Measurements from ENCODE around the gene BHLHE23.

DNA sequence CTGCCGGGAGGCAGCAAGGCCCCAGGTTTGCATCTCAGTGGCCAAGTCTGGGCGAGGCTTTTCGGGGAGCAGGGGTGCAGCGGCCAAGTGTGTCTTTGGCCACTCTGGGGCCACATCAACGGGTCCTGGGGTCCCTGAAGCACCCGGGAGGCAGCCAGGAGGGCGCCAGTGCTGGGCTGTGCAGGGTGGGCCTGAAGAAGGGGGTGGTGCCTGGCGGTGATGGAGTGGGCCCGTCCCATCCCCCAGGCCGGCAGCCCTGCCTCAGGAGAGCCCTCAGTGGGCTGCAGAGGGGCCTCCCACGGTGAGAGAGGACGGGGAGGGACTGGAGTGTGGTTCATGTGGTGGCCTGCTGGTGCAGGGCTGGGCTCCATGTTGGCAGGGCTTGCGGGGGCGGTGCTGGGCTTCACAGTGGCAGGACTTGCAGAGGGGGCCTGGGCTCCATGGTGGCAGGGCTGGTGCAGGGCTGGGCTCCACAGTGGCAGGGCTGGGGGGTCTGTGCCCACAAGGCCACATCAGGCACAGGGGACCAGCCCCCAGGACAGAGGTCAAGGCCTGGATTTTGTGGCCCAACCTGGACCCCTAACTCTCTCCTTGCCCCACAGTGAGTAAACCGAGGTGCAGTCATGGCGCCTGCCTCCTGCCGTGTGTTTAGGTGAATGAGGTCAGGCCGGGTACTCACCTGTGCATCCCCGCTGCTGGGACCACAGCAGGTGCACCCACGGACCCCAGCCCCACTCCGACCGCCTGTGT, 10.5 kb upstream of the BHLHE23 start:
- TF ChIP-seq, protein P1, sequence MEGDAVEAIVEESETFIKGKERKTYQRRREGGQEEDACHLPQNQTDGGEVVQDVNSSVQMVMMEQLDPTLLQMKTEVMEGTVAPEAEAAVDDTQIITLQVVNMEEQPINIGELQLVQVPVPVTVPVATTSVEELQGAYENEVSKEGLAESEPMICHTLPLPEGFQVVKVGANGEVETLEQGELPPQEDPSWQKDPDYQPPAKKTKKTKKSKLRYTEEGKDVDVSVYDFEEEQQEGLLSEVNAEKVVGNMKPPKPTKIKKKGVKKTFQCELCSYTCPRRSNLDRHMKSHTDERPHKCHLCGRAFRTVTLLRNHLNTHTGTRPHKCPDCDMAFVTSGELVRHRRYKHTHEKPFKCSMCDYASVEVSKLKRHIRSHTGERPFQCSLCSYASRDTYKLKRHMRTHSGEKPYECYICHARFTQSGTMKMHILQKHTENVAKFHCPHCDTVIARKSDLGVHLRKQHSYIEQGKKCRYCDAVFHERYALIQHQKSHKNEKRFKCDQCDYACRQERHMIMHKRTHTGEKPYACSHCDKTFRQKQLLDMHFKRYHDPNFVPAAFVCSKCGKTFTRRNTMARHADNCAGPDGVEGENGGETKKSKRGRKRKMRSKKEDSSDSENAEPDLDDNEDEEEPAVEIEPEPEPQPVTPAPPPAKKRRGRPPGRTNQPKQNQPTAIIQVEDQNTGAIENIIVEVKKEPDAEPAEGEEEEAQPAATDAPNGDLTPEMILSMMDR (IDR thresholded peaks at IDR 0.05), result no peak
- TF ChIP-seq POLR2A (IDR thresholded peaks at IDR 0.05), result no peak

All from body of pancreas (tissue), 4 donors.